ENCODE data around the gene KLF18.
"Not testable (repeated sequence)": the region's sequence is repeated elsewhere in the genome, so short reads cannot be mapped to it uniquely, and the experiment has no call there.

KLF18 gene

GRCh38 chr1:44141531-44141930 is at the start of gene KLF18:
TSS of gene KLF18 (minus strand) at chr1:44141631. CDS start at chr1:44141631, 0 bp downstream.
- TF ChIP-seq ZNF274 (IDR thresholded peaks at IDR 0.05; ENCODE audit: low read depth, low read length) = no peak
- no peak within 1 kb of the TSS for H3K4me3 ChIP-seq (ENCODE audit: low read length)

DNA sequence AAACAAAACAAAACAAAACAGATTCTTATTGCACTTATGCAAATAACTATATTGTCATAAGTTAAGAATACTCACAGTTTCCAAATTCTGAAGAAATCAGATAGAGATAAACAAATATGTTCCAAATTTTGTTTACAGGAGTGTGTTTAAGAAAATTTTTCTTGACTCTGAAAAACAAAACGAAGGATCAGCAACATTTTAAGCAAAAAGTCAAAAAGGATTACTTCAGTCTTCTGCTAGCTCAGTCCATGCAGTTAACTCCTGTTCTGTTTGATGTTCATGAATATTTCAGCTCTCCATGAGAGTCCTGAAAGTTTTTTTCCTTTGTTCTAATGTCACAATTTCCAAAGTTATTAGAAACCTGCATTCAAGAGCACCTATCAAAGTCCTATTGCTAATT is 33.2 kb upstream of the KLF18 start:
- TF ChIP-seq ZNF274 (IDR thresholded peaks at IDR 0.05; ENCODE audit: low read depth, low read length) = no peak
- no peak overlapping the region for H3K4me3 ChIP-seq (ENCODE audit: low read length)

GRCh38 chr1:44170281-44170823 is 28.9 kb upstream of the KLF18 start:
- TF ChIP-seq ZNF274 (IDR thresholded peaks at IDR 0.05; ENCODE audit: low read depth, low read length) = no peak

DNA sequence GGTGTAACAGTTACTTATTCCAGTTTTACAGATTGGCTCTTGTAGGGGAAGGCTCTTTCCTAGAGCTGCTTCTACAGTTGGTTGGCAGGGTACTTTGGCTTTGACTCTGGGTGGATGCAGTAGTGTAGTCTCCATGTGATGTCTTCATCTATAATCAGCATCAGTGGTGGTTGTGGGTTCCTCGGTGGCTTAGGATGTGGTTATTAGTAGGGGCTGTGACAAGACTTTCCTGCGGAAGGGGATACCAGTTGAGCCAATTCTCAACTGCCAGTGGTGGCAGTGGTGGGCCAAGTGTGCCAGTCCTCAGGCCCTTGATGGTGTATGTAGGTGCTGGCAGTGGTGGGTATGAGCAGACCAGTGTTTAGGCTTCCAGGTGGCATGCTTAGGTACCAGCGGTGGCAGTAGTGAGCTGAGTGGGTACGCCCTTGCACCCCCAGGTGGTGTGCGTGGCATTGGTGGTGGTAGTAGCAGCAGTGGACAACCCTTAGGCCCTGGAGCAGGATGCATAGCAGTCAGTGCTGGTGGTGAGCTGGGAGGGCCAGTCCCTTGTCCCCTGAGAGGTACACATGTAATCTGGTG is 27.2 kb upstream of the KLF18 start:
- TF ChIP-seq ZNF274 (IDR thresholded peaks at IDR 0.05; ENCODE audit: low read depth, low read length) = no peak

More at GRCh38 chr1:44170281-44170823, 28.9 kb upstream of the KLF18 start:
- H3K4me3 ChIP-seq (ENCODE audit: low read length) = no peak overlapping the region

GRCh38 chr1:44161546-44161945 is 20.1 kb upstream of the KLF18 start:
- H3K4me3 ChIP-seq (ENCODE audit: low read length) = no peak overlapping the region
- no peak for TF ChIP-seq ZNF274 (IDR thresholded peaks at IDR 0.05; ENCODE audit: low read depth, low read length)

More for the DNA sequence above, 27.2 kb upstream of the KLF18 start:
- no peak overlapping the region for H3K4me3 ChIP-seq (ENCODE audit: low read length)

DNA sequence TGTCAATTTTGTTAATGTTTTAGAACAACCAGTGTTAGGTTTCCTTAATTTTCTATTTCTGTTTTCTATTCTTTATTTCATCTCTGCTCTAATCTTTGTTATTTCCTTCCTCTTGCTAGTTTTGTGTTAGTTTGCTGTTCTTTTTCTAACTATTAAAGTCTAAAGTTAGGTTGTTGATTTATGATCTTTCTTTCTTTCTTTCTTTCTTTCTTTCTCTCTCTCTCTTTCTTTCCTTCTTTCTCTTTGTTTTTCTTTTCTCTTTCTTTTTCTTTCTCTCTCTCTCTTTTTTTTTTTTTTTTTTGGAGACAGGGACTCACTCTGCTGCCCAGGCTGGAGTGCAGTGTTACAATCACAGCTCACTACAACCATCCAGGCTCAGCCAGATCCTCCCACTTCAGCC is 17.4 kb upstream of the KLF18 start:
- no peak overlapping the region for H3K4me3 ChIP-seq (ENCODE audit: low read length)
- TF ChIP-seq ZNF274 (IDR thresholded peaks at IDR 0.05; ENCODE audit: low read depth, low read length) = no peak

- no peak overlapping the region for H3K4me3 ChIP-seq (ENCODE audit: low read length)
- TF ChIP-seq ZNF274 (IDR thresholded peaks at IDR 0.05; ENCODE audit: low read depth, low read length) = no peak
Observed at GRCh38 chr1:44157903-44158302, 16.5 kb upstream of the KLF18 start.

GRCh38 chr1:44154049-44154448 is 12.6 kb upstream of the KLF18 start:
- TF ChIP-seq ZNF274 (IDR thresholded peaks at IDR 0.05; ENCODE audit: low read depth, low read length) = no peak

GRCh38 chr1:44152692-44153091 is 11.3 kb upstream of the KLF18 start:
- no peak for TF ChIP-seq ZNF274 (IDR thresholded peaks at IDR 0.05; ENCODE audit: low read depth, low read length)
- no peak overlapping the region for H3K4me3 ChIP-seq (ENCODE audit: low read length)

More at GRCh38 chr1:44154049-44154448, 12.6 kb upstream of the KLF18 start:
- no peak overlapping the region for H3K4me3 ChIP-seq (ENCODE audit: low read length)

GRCh38 chr1:44151808-44152207 is 10.4 kb upstream of the KLF18 start:
- no peak overlapping the region for H3K4me3 ChIP-seq (ENCODE audit: low read length)
- no peak for TF ChIP-seq ZNF274 (IDR thresholded peaks at IDR 0.05; ENCODE audit: low read depth, low read length)

DNA sequence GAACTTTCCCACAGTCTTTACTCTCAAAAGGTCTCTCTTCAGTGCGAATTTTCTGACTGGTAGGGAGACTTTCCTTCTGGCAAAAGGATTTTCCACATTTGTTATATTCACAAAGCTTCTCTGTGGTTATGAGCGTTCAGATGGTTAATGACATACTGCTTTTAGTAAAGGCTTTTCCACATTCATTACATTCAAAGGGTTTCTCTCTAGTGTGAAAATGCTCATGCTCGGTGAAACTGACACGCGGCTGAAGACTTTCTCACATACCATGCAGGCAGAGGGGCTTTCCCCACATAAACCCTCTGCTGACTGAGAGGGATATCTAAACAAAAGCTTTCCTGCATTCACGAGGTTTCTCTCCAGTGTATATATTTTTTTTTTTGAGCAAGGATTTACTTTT is 9.9 kb upstream of the KLF18 start:
- no peak for TF ChIP-seq ZNF274 (IDR thresholded peaks at IDR 0.05; ENCODE audit: low read depth, low read length)
- no peak overlapping the region for H3K4me3 ChIP-seq (ENCODE audit: low read length)

DNA sequence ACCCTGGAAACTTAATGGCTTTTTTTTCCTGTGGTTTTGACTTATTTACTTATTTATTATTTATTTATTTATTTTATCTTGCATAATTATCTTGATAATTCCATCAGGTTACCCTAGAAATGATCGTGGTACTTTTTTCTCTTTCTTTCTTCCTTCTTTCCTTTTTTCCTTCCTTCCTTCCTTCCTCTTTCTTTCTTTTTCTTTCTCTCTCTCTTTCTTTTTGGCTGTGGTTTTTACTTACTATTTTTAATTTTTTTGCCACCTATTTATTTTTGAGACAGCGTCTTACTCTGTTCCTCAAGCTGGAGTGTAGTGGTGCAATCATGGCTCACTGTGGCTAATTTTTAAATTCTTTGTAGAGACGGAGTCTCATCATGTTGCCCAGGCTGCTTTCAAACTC is 6.2 kb upstream of the KLF18 start:
- no peak for TF ChIP-seq ZNF274 (IDR thresholded peaks at IDR 0.05; ENCODE audit: low read depth, low read length)
- no peak overlapping the region for H3K4me3 ChIP-seq (ENCODE audit: low read length)

DNA sequence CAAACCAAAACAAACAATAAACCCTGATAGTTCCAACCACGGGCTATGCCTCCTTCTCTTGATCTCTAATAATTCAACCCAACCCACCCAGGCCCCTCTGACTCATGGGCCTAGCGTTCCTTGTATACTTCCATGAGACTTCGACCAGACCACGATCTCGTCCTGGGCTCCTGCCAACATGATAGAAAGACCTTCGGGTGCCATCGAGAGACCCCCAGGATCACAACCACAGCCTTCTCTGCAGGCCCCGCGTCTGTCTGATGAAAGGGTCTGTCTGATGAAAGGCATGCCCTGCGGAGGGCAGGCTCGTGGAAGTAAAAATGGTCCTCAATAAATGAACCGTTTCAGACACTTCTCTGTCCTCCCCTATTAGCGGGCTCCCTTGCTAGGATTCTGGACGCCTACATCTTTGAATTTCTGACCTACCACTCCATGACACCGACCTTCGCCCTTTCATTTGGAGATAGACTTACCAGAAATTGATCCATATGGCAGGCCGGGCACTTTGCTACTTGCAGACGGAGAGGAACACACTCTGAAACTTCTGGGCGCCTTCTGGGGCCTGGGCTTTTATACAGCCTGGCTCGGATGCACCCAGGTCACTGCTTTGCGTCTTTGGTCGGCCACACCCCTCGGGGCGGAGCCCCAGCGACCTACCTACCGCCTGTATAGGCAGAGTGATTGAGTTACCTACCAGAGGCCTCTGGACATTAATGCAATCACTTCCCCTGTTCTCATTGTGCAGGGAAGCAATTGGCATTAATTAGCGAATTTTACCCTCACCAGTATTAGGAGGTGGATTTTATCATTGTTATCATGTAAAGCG is 5.3 kb upstream of the KLF18 start:
- H3K4me3 ChIP-seq (ENCODE audit: low read length) = no peak overlapping the region
- no peak for TF ChIP-seq ZNF274 (IDR thresholded peaks at IDR 0.05; ENCODE audit: low read depth, low read length)

GRCh38 chr1:44144962-44145756 is 3.7 kb upstream of the KLF18 start:
- no peak overlapping the region for H3K4me3 ChIP-seq (ENCODE audit: low read length)

DNA sequence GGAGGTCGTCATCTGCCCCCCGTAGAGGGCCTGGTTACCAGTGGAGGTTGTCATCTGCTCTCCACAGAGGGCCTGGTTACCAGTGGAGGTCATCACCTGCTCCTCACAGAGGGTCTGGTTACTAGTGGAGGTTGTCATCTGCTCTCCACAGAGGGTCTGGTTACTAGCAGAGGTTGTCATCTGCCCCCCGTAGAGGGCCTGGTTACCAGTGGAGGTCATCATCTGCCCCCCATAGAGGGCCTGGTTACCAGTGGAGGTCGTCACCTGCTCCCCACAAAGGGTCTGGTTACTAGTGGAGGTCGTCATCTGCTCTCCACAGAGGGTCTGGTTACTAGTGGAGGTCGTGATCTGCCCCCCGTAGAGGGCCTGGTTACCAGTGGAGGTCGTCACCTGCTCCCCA is 1.9 kb downstream of the KLF18 start:
- not testable (repeated sequence) for H3K4me3 ChIP-seq (ENCODE audit: low read length)

More at GRCh38 chr1:44144962-44145756, 3.7 kb upstream of the KLF18 start:
- TF ChIP-seq ZNF274 (IDR thresholded peaks at IDR 0.05; ENCODE audit: low read depth, low read length) = no peak

Data from GM08714 (cell line).